ENCODE measurements around the gene RAPGEF1. TPM values are rescaled to one million over a fixed set of nuclear protein-coding genes. Genes with fewer than 3 reads are reported as not detected.

Gene RAPGEF1
- total RNA-seq, 4 donors from 2014 or later, result 43.0 to 58.3 (median 51.7) TPM

- H3K4me3 ChIP-seq, result no peak overlapping the region
- H3K4me1 ChIP-seq, result peaks cover 14% of the 10 kb centered on the region
- H3K9me3 ChIP-seq, result no peaks in the 10 kb centered on the region
- H3K27ac ChIP-seq, result no peak overlapping the region
- no peak for DNase-seq (ENCODE audit: low spot score in 2 of 2)
- peaks cover 66% of the 10 kb centered on the region for H3K36me3 ChIP-seq
- TF ChIP-seq POLR2A (IDR thresholded peaks at IDR 0.05) (no peak), CTCF (IDR thresholded peaks at IDR 0.05) (no peak), EP300 (IDR thresholded peaks at IDR 0.05) (no peak), POLR2AphosphoS5 (IDR thresholded peaks at IDR 0.05) (no peak)
- H3K27me3 ChIP-seq, result no peaks in the 10 kb centered on the region
- WGBS, result 88% methylated on average over 7 of the region's 7 CpGs
These were observed 211.7 kb downstream of the RAPGEF1 start for GRCh38 chr9:131528186-131528585.

Other genes starting within 250 kb of the RAPGEF1 start
- gene POMT1, start 237.2 kb downstream of the RAPGEF1 start, total RNA-seq, result 10 to 100 TPM; 16.6 to 62.0 (median 34.1) TPM
- 10 to 100 TPM; 20.0 to 28.0 (median 26.6) TPM for gene UCK1, start 208.8 kb downstream of the RAPGEF1 start, total RNA-seq
- not detected for gene PRRT1B, start 194.6 kb downstream of the RAPGEF1 start, total RNA-seq